GM23338 (cell line): ENCODE data around the gene FNDC8. TPM values are rescaled to one million over a fixed set of nuclear protein-coding genes. Genes with fewer than 3 reads are reported as not detected.

Experiments used
- ATAC-seq: fragments of 200-7000 bp; cut with Tn5 transposase; 3 replicates; pipeline ENCODE4 v1.9.1; 2020
- DNase-seq: peaks from one replicate; pipeline ENCODE4 v3.0.0-alpha.2; 2015; ENCODE audit warnings: low spot score
- H2AFZ ChIP-seq: fragments of 200-600 bp; sonication (generic); 2 replicates; pipeline ENCODE4 v1.8.0; 2016; ENCODE audit warnings: antibody characterized with exemption, mild to moderate bottlenecking, moderate library complexity
- H3F3A ChIP-seq: fragments of 200-600 bp; sonication (generic); replicated peaks from 2 replicates; pipeline ENCODE4 v1.8.0; 2017; ENCODE audit warnings: antibody characterized with exemption, mixed run types, low read depth
- H3K27ac ChIP-seq: fragments of 200-600 bp; sonication (generic); 2 replicates; pipeline ENCODE4 v1.6.1; 2016; ENCODE audit warnings: low read depth
- H3K27me3 ChIP-seq: fragments of 200-600 bp; sonication (generic); 2 replicates; pipeline ENCODE4 v1.8.0; 2016; ENCODE audit warnings: mild to moderate bottlenecking, mixed run types, moderate library complexity; ENCODE audit not compliant: insufficient read depth
- H3K36me3 ChIP-seq: fragments of 200-600 bp; sonication (generic); 2 replicates; pipeline ENCODE4 v1.8.0; 2016; ENCODE audit warnings: mild to moderate bottlenecking; ENCODE audit not compliant: insufficient read depth
- H3K4me1 ChIP-seq: fragments of 200-600 bp; sonication (generic); 2 replicates; pipeline ENCODE4 v1.8.0; 2016; ENCODE audit warnings: mild to moderate bottlenecking, moderate library complexity; ENCODE audit not compliant: insufficient read depth
- H3K4me2 ChIP-seq: fragments of 200-600 bp; sonication (generic); 2 replicates; pipeline ENCODE4 v1.7.1; 2017; ENCODE audit warnings: mixed run types
- H3K4me3 ChIP-seq: fragments of 200-600 bp; sonication (generic); 2 replicates; pipeline ENCODE4 v1.6.1; 2016; ENCODE audit warnings: mixed run types
- H3K79me2 ChIP-seq: fragments of 200-600 bp; sonication (generic); replicated peaks from 2 replicates; pipeline ENCODE4 v1.8.0; 2017; ENCODE audit warnings: mild to moderate bottlenecking; ENCODE audit not compliant: insufficient read depth
- H3K9me2 ChIP-seq: fragments of 200-600 bp; sonication (generic); 2 replicates; pipeline ENCODE4 v1.8.0; 2017; ENCODE audit not compliant: insufficient read depth
- H4K20me1 ChIP-seq: fragments of 200-600 bp; sonication (generic); replicated peaks from 2 replicates; pipeline ENCODE4 v1.8.0; 2017; ENCODE audit warnings: mild to moderate bottlenecking; ENCODE audit not compliant: insufficient read depth
- H3K27ac Mint-ChIP-seq: 2 replicates; pipeline ENCODE4 v1.8.0; 2020; ENCODE audit warnings: inconsistent platforms, mild to moderate bottlenecking, moderate library complexity, mixed read lengths
- H3K27me3 Mint-ChIP-seq: 3 replicates; pipeline ENCODE4 v1.8.0; 2022; ENCODE audit warnings: low read depth, mild to moderate bottlenecking, moderate library complexity, mixed read lengths, inconsistent platforms; ENCODE audit not compliant: insufficient read depth, poor library complexity
- H3K36me3 Mint-ChIP-seq: 3 replicates; pipeline ENCODE4 v1.8.0; 2021; ENCODE audit warnings: low read depth, mild to moderate bottlenecking, inconsistent platforms, moderate library complexity, mixed read lengths
- H3K4me1 Mint-ChIP-seq: 3 replicates; pipeline ENCODE4 v1.8.0; 2020; ENCODE audit warnings: mild to moderate bottlenecking, inconsistent platforms, mixed read lengths
- H3K4me3 Mint-ChIP-seq: 3 replicates; pipeline ENCODE4 v1.8.0; 2021; ENCODE audit warnings: moderate library complexity, mild to moderate bottlenecking, inconsistent platforms, mixed read lengths
- H3K9me3 Mint-ChIP-seq: 3 replicates; pipeline ENCODE4 v1.8.0; 2020; ENCODE audit warnings: moderate library complexity, mild to moderate bottlenecking, inconsistent platforms, mixed read lengths
- EZH2 ChIP-seq: fragments of 200-600 bp; sonication (generic); IDR thresholded peaks from one replicate; pipeline ENCODE4 v1.8.0; 2017; ENCODE audit warnings: antibody characterized with exemption, mild to moderate bottlenecking, low read depth; ENCODE audit not compliant: unreplicated experiment
- JUNB ChIP-seq: IDR thresholded peaks from one replicate; pipeline ENCODE4 v1.6.1; 2016; ENCODE audit warnings: antibody characterized with exemption; ENCODE audit not compliant: unreplicated experiment
- POLR2AphosphoS5 ChIP-seq: IDR thresholded peaks from 2 replicates; pipeline ENCODE4 v1.6.1; 2016; ENCODE audit warnings: antibody characterized with exemption, low read depth
- STAT1 ChIP-seq: IDR thresholded peaks from one replicate; pipeline ENCODE4 v1.6.1; 2016; ENCODE audit warnings: antibody characterized with exemption; ENCODE audit not compliant: unreplicated experiment
- ZNF114 ChIP-seq: fragments of 250-450 bp; sonication (Bioruptor Pico); IDR thresholded peaks from 2 replicates; pipeline ENCODE4 v1.5.0; 2020; ENCODE audit warnings: mild to moderate bottlenecking, moderate library complexity
- polyA plus RNA-seq: library from polyadenylated mRNA; unstranded; fragments of >200 nt; fragmentation: Nextera tagmentation; extraction: Ambion mirVana; gene quantifications from 2 replicates; pipeline ENCODE4 v1.2.1, GENCODE V29; 2016
- total RNA-seq: library from RNA; depleted of rRNA; stranded (reverse); fragments of >200 nt; shearing (Covaris generic); gene quantifications from 2 replicates; pipeline ENCODE4 v1.2.3, GENCODE V29; 2014
- TF ChIP-seq, protein P1 (sequence below): IDR thresholded peaks from one replicate; pipeline ENCODE4 v1.6.1; 2018; ENCODE audit warnings: antibody characterized with exemption; ENCODE audit not compliant: unreplicated experiment
- TF ChIP-seq, protein P2 (sequence below): IDR thresholded peaks from 2 replicates; pipeline ENCODE4 v1.6.1; 2016; ENCODE audit warnings: antibody characterized with exemption
- TF ChIP-seq, protein P3 (sequence below): fragments of 250-450 bp; sonication (Bioruptor Pico); IDR thresholded peaks from 2 replicates; pipeline ENCODE4 v1.5.0; 2020; ENCODE audit warnings: mild to moderate bottlenecking, moderate library complexity

FNDC8 gene
- total and polyA plus RNA-seq, 2 experiments from 2014 or later = not detected

DNA sequence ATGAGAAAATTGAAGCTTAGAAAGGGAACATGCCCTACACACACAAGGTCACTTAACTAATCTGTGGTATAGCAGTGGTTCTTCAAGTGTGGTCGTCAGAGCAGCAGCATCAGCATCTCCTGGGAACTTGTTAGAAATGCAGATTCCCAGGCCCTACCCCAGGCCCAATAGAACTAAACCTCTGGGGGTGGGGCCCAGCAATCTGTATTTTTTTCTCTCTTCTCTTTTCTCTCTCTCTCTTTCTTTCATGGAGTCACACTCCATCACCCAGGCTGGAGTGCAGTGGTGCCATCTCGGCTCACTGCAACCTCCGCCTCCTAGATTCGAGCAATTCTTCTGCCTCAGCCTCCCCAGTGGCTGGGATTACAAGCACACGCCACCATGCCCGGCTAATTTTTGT lies 16.8 kb downstream of the FNDC8 start:
- H3K4me2 ChIP-seq = no peak overlapping the region
- H4K20me1 ChIP-seq = peaks cover 21% of the 10 kb centered on the region
- no peaks in the 10 kb centered on the region for H3K9me3 Mint-ChIP-seq
- H3K9me2 ChIP-seq = no peaks in the 10 kb centered on the region
- no peak overlapping the region for H3K27ac Mint-ChIP-seq
- H3K4me3 ChIP-seq = no peak overlapping the region
- H3K36me3 ChIP-seq = peaks cover 59% of the 10 kb centered on the region
- H3K4me3 Mint-ChIP-seq = no peak overlapping the region
- DNase-seq = no peak
- peaks cover 64% of the 10 kb centered on the region for H3K36me3 Mint-ChIP-seq
- H2AFZ ChIP-seq = no peak overlapping the region
- peaks cover 2% of the 10 kb centered on the region; the same call in 2 of the 3 replicates for H3K4me1 Mint-ChIP-seq
- ATAC-seq = no peak
- peaks cover 6% of the 10 kb centered on the region; the same call in 1 of the 2 replicates for H3K4me1 ChIP-seq
- peaks cover 27% of the 10 kb centered on the region for H3K79me2 ChIP-seq
- H3F3A ChIP-seq = peaks cover 9% of the 10 kb centered on the region; the same call in 1 of the 2 replicates
- H3K27me3 ChIP-seq = no peaks in the 10 kb centered on the region
- no peak overlapping the region for H3K27ac ChIP-seq
- H3K27me3 Mint-ChIP-seq = peaks cover 9% of the 10 kb centered on the region
- TF ChIP-seq JUNB (no peak), ZNF114 (no peak), STAT1 (no peak), EZH2 (no peak), POLR2AphosphoS5 (no peak)
- TF ChIP-seq, protein P1, sequence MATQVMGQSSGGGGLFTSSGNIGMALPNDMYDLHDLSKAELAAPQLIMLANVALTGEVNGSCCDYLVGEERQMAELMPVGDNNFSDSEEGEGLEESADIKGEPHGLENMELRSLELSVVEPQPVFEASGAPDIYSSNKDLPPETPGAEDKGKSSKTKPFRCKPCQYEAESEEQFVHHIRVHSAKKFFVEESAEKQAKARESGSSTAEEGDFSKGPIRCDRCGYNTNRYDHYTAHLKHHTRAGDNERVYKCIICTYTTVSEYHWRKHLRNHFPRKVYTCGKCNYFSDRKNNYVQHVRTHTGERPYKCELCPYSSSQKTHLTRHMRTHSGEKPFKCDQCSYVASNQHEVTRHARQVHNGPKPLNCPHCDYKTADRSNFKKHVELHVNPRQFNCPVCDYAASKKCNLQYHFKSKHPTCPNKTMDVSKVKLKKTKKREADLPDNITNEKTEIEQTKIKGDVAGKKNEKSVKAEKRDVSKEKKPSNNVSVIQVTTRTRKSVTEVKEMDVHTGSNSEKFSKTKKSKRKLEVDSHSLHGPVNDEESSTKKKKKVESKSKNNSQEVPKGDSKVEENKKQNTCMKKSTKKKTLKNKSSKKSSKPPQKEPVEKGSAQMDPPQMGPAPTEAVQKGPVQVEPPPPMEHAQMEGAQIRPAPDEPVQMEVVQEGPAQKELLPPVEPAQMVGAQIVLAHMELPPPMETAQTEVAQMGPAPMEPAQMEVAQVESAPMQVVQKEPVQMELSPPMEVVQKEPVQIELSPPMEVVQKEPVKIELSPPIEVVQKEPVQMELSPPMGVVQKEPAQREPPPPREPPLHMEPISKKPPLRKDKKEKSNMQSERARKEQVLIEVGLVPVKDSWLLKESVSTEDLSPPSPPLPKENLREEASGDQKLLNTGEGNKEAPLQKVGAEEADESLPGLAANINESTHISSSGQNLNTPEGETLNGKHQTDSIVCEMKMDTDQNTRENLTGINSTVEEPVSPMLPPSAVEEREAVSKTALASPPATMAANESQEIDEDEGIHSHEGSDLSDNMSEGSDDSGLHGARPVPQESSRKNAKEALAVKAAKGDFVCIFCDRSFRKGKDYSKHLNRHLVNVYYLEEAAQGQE = no peak
- TF ChIP-seq, protein P2, sequence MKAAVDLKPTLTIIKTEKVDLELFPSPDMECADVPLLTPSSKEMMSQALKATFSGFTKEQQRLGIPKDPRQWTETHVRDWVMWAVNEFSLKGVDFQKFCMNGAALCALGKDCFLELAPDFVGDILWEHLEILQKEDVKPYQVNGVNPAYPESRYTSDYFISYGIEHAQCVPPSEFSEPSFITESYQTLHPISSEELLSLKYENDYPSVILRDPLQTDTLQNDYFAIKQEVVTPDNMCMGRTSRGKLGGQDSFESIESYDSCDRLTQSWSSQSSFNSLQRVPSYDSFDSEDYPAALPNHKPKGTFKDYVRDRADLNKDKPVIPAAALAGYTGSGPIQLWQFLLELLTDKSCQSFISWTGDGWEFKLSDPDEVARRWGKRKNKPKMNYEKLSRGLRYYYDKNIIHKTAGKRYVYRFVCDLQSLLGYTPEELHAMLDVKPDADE = no peak
- TF ChIP-seq, protein P3, sequence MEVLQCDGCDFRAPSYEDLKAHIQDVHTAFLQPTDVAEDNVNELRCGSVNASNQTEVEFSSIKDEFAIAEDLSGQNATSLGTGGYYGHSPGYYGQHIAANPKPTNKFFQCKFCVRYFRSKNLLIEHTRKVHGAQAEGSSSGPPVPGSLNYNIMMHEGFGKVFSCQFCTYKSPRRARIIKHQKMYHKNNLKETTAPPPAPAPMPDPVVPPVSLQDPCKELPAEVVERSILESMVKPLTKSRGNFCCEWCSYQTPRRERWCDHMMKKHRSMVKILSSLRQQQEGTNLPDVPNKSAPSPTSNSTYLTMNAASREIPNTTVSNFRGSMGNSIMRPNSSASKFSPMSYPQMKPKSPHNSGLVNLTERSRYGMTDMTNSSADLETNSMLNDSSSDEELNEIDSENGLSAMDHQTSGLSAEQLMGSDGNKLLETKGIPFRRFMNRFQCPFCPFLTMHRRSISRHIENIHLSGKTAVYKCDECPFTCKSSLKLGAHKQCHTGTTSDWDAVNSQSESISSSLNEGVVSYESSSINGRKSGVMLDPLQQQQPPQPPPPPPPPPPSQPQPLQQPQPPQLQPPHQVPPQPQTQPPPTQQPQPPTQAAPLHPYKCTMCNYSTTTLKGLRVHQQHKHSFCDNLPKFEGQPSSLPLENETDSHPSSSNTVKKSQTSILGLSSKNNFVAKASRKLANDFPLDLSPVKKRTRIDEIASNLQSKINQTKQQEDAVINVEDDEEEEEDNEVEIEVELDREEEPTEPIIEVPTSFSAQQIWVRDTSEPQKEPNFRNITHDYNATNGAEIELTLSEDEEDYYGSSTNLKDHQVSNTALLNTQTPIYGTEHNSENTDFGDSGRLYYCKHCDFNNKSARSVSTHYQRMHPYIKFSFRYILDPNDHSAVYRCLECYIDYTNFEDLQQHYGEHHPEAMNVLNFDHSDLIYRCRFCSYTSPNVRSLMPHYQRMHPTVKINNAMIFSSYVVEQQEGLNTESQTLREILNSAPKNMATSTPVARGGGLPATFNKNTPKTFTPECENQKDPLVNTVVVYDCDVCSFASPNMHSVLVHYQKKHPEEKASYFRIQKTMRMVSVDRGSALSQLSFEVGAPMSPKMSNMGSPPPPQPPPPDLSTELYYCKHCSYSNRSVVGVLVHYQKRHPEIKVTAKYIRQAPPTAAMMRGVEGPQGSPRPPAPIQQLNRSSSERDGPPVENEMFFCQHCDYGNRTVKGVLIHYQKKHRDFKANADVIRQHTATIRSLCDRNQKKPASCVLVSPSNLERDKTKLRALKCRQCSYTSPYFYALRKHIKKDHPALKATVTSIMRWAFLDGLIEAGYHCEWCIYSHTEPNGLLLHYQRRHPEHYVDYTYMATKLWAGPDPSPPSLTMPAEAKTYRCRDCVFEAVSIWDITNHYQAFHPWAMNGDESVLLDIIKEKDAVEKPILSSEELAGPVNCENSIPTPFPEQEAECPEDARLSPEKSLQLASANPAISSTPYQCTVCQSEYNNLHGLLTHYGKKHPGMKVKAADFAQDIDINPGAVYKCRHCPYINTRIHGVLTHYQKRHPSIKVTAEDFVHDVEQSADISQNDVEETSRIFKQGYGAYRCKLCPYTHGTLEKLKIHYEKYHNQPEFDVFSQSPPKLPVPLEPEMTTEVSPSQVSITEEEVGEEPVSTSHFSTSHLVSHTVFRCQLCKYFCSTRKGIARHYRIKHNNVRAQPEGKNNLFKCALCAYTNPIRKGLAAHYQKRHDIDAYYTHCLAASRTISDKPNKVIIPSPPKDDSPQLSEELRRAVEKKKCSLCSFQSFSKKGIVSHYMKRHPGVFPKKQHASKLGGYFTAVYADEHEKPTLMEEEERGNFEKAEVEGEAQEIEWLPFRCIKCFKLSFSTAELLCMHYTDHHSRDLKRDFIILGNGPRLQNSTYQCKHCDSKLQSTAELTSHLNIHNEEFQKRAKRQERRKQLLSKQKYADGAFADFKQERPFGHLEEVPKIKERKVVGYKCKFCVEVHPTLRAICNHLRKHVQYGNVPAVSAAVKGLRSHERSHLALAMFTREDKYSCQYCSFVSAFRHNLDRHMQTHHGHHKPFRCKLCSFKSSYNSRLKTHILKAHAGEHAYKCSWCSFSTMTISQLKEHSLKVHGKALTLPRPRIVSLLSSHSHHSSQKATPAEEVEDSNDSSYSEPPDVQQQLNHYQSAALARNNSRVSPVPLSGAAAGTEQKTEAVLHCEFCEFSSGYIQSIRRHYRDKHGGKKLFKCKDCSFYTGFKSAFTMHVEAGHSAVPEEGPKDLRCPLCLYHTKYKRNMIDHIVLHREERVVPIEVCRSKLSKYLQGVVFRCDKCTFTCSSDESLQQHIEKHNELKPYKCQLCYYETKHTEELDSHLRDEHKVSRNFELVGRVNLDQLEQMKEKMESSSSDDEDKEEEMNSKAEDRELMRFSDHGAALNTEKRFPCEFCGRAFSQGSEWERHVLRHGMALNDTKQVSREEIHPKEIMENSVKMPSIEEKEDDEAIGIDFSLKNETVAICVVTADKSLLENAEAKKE = no peak
